Pancreas (tissue), 10 donors: ENCODE measurements around the gene ANP32B. TPM values are rescaled to one million over a fixed set of nuclear protein-coding genes. Genes with fewer than 3 reads are reported as not detected.

Experiments
- ATAC-seq, 4 donors: fragments of 200-7000 bp; cut with Tn5 transposase; one replicate each; pipeline versions ENCODE4 v1.8.0 to v1.9.1; 2020; ENCODE audit warnings: mild to moderate bottlenecking in 4 of 4, moderate library complexity in 4 of 4
- DNase-seq, 6 donors: peaks; one replicate each; pipeline ENCODE4 v3.0.0-alpha.2; 2020
- FAIRE-seq: peaks from 2 replicates; lab custom pipeline; 2012; peaks lifted over from hg19 to GRCh38; lab: Jason Lieb, UNC
- H3K27ac ChIP-seq, 4 donors: fragments of 200-600 bp; sonication (generic); 1 replicate in 3 of 4; 2 replicates in 1 of 4; pipeline versions ENCODE4 v1.5.0 to v1.8.0; 2020
- H3K27me3 ChIP-seq, 4 donors: fragments of 200-600 bp; one replicate each; pipeline ENCODE4 v1.8.0; 2021
- H3K36me3 ChIP-seq, 3 donors: fragments of 200-600 bp; sonication (generic) in 1 of 3; one replicate each; pipeline versions ENCODE4 v1.5.0 to v1.8.0; 2020 to 2021
- H3K4me1 ChIP-seq, 3 donors: fragments of 200-600 bp; one replicate each; pipeline ENCODE4 v1.8.0; 2021
- H3K4me3 ChIP-seq, 4 donors: fragments of 200-600 bp; sonication (generic) in 2 of 4; one replicate each; pipeline versions ENCODE4 v1.5.0 to v1.8.0; 2020 to 2021
- H3K9me3 ChIP-seq, 4 donors: fragments of 200-600 bp; one replicate each; pipeline ENCODE4 v1.8.0; 2021
- CTCF ChIP-seq, 4 donors: fragments of 200-600 bp; sonication (generic) in 3 of 4; IDR thresholded peaks; one replicate each; pipeline versions ENCODE4 v1.5.0 to v1.8.0; 2021; ENCODE audit warnings: antibody characterized with exemption in 4 of 4
- WGBS, 2 donors: extraction: QIAGEN DNeasy Blood & Tissue Kit; methylation state at CpG; one replicate each; pipeline ENCODE4 v1.1.7; 2013; 5-methylcytosine and 5-hydroxymethylcytosine counted together
- intact Hi-C, 3 donors: fragments of 100-400 bp; cut with DNase I; formaldehyde crosslinking; loops; one replicate each; pipeline versions ENCODE4 v1.11.1 to v1.14.2; 2022
- polyA plus RNA-seq, 2 donors: library from polyadenylated mRNA; stranded (reverse); fragments of 200-250 nt; gene quantifications; one replicate each; pipeline ENCODE4 v1.2.3, GENCODE V29; 2013
- total RNA-seq, 6 donors: library from RNA; stranded (reverse); fragmentation: NEBNext Ultra II Directional in 4 of 6; extraction: Animal tissue kit (Norgen Biotek cat#: 25700) in 4 of 6; gene quantifications; one replicate each; pipeline versions ENCODE4 v1.2.1 to v1.2.4, GENCODE V29; 2021 to 2023
- donor health status: healthy with polysubstance abuse.
- donor health status: DM: no; HTN: no; CAD: no; lungs with moderate emphysema.
- donor health status: DM: no; HTN: no; CAD: no.
- donor health status: control.
- donor health status: control.
- donor health status: Bipolar disorder and iron deficiency.
- donor health status: DM: yes; HTN: yes; CAD: no.
- donor health status: DM: no; HTN: no; CAD: no.
- donor health status: DM: no; HTN: no; CAD: no.
- donor health status: DM: yes; HTN: yes; CAD: no.

Gene ANP32B
- total and polyA plus RNA-seq, 8 donors = 48.8 to 89.3 (median 71.1) TPM

GRCh38 chr9:98039607-98040017 lies 56.5 kb downstream of the ANP32B start:
- no peak for TF ChIP-seq CTCF (IDR thresholded peaks at IDR 0.05)
- DNase-seq (no peak), FAIRE-seq (no peak), ATAC-seq (no peak)
- no peaks in the 10 kb centered on the region for H3K27me3 ChIP-seq
- 48 to 52% methylated on average over 10 of the region's 10 CpGs for WGBS, 2 donors
- intact Hi-C loops = loop anchor here in 2 of 3 donors (10.0 kb wide), 2 partner anchors 105 to 115 kb away; partner anchors contain the start of genes HEMGN (in 1 of the 2) and TRMO (in 1 of the 2)
- no peak overlapping the region for H3K4me3 ChIP-seq
- H3K4me1 ChIP-seq = no peaks in the 10 kb centered on the region
- H3K27ac ChIP-seq = no peak overlapping the region
- H3K36me3 ChIP-seq = no peaks in the 10 kb centered on the region
- no peaks in the 10 kb centered on the region for H3K9me3 ChIP-seq

GRCh38 chr9:98040212-98040611 lies 57.1 kb downstream of the ANP32B start:
- intact Hi-C loops = no loop called here
- no peak for FAIRE-seq
- no peak for TF ChIP-seq CTCF (IDR thresholded peaks at IDR 0.05)

GRCh38 chr9:98043915-98044314 lies 60.8 kb downstream of the ANP32B start:
- ATAC-seq = no peak
- intact Hi-C loops = no loop called here
- H3K27me3 ChIP-seq = no peaks in the 10 kb centered on the region
- no peaks in the 10 kb centered on the region for H3K36me3 ChIP-seq
- H3K4me1 ChIP-seq = no peaks in the 10 kb centered on the region
- H3K4me3 ChIP-seq = no peak overlapping the region
- no peak overlapping the region for H3K27ac ChIP-seq
- TF ChIP-seq CTCF (IDR thresholded peaks at IDR 0.05) = no peak
- no peak for DNase-seq
- 87 to 90% methylated on average over 5 of the region's 5 CpGs for WGBS, 2 donors
- FAIRE-seq = no peak
- H3K9me3 ChIP-seq = no peaks in the 10 kb centered on the region

More at GRCh38 chr9:98040212-98040611, 57.1 kb downstream of the ANP32B start:
- no peak overlapping the region for H3K27ac ChIP-seq
- H3K36me3 ChIP-seq = no peaks in the 10 kb centered on the region
- no peak overlapping the region for H3K4me3 ChIP-seq
- H3K4me1 ChIP-seq = no peaks in the 10 kb centered on the region
- no peaks in the 10 kb centered on the region for H3K9me3 ChIP-seq
- no peaks in the 10 kb centered on the region for H3K27me3 ChIP-seq
- WGBS, 2 donors = 89 to 95% methylated on average over 6 of the region's 6 CpGs
- DNase-seq (no peak), ATAC-seq (no peak)

- TF ChIP-seq CTCF (IDR thresholded peaks at IDR 0.05) = no peak
- no peaks in the 10 kb centered on the region for H3K27me3 ChIP-seq
- intact Hi-C loops = no loop called here
- ATAC-seq (peak in 3 of 4 donors; percentile 63 to 73 (median 69)), DNase-seq (no peak), FAIRE-seq (no peak)
- 65 to 72% methylated on average over 6 of the region's 6 CpGs for WGBS, 2 donors
- H3K4me1 ChIP-seq = no peaks in the 10 kb centered on the region
- no peak overlapping the region for H3K27ac ChIP-seq
- no peaks in the 10 kb centered on the region for H3K36me3 ChIP-seq
- peak overlapping the region in 1 of 4 donors; percentile 21 for H3K4me3 ChIP-seq
- H3K9me3 ChIP-seq = no peaks in the 10 kb centered on the region
Observed at GRCh38 chr9:98045234-98046179, 62.4 kb downstream of the ANP32B start.

- H3K27ac ChIP-seq = no peak overlapping the region
- DNase-seq (no peak), ATAC-seq (no peak), FAIRE-seq (no peak)
- WGBS, 2 donors = 89% methylated on average over 9 of the region's 9 CpGs
- no peaks in the 10 kb centered on the region for H3K27me3 ChIP-seq
- H3K4me1 ChIP-seq = no peaks in the 10 kb centered on the region
- no peaks in the 10 kb centered on the region for H3K36me3 ChIP-seq
- peak overlapping the region in 1 of 4 donors; percentile 21 for H3K4me3 ChIP-seq
- intact Hi-C loops = no loop called here
- TF ChIP-seq CTCF (IDR thresholded peaks at IDR 0.05) = no peak
- no peaks in the 10 kb centered on the region for H3K9me3 ChIP-seq
Observed at GRCh38 chr9:98046180-98046543, 63.0 kb downstream of the ANP32B start.
